GM12878 (cell line): Measurements from ENCODE around the gene CNR1. TPM values are rescaled to one million over a fixed set of nuclear protein-coding genes. Genes with fewer than 3 reads are reported as not detected.

Experiments used
- CBX3 ChIP-seq: fragments of 200-600 bp; sonication (generic); IDR thresholded peaks from 2 replicates; pipeline ENCODE4 v1.6.1; 2016; ENCODE audit warnings: low read depth, borderline replicate concordance
- ELK1 ChIP-seq: IDR thresholded peaks from 2 replicates; pipeline ENCODE4 v1.6.1; 2012; ENCODE audit warnings: low read depth, low read length, improper control_type of control experiment
- FOS ChIP-seq: IDR thresholded peaks from 3 replicates; pipeline ENCODE4 v1.6.1; 2011; ENCODE audit warnings: borderline replicate concordance; ENCODE audit not compliant: insufficient read length; ENCODE audit errors: extremely low read depth
- HSF1 ChIP-seq: fragments of 150-350 bp; IDR thresholded peaks from 2 replicates; pipeline ENCODE4 v1.6.1; 2014; ENCODE audit warnings: mild to moderate bottlenecking, low read depth, low read length
- JUND ChIP-seq: IDR thresholded peaks from 2 replicates; pipeline ENCODE4 v1.6.1; 2012; ENCODE audit warnings: low read depth, mild to moderate bottlenecking, low read length, improper control_type of control experiment, moderate library complexity
- KDM1A ChIP-seq: fragments of 200-600 bp; sonication (generic); IDR thresholded peaks from 2 replicates; pipeline ENCODE4 v1.6.1; 2016; ENCODE audit warnings: borderline replicate concordance
- LARP7 ChIP-seq: fragments of 450-650 bp; IDR thresholded peaks from 2 replicates; pipeline ENCODE4 v1.6.1; 2017; ENCODE audit warnings: mild to moderate bottlenecking
- MAX ChIP-seq: IDR thresholded peaks from 2 replicates; pipeline ENCODE4 v1.6.1; 2012; ENCODE audit warnings: low read depth, low read length, improper control_type of control experiment
- MEF2A ChIP-seq: IDR thresholded peaks from 2 replicates; pipeline ENCODE4 v1.6.1; 2011; ENCODE audit warnings: low read depth, mild to moderate bottlenecking, low read length, moderate library complexity; ENCODE audit not compliant: insufficient read depth
- NFIC ChIP-seq: IDR thresholded peaks from 2 replicates; pipeline ENCODE4 v1.6.1; 2012; ENCODE audit warnings: low read depth, mild to moderate bottlenecking, inconsistent platforms, low read length, moderate library complexity
- PAX5 ChIP-seq: IDR thresholded peaks from 2 replicates; pipeline ENCODE4 v1.6.1; 2011; ENCODE audit warnings: low read depth, low read length, borderline replicate concordance
- POU2F2 ChIP-seq: IDR thresholded peaks from 3 replicates; pipeline ENCODE4 v1.6.1; 2011; ENCODE audit warnings: low read depth, mild to moderate bottlenecking, low read length, borderline replicate concordance
- RFX5 ChIP-seq: IDR thresholded peaks from 2 replicates; pipeline ENCODE4 v1.6.1; 2011; ENCODE audit warnings: low read depth, low read length, improper control_type of control experiment
- SIX5 ChIP-seq: IDR thresholded peaks from 2 replicates; pipeline ENCODE4 v1.6.1; 2011; ENCODE audit warnings: mild to moderate bottlenecking, low read depth, low read length, moderate library complexity; ENCODE audit not compliant: severe bottlenecking
- SMAD1 ChIP-seq: fragments of 450-650 bp; IDR thresholded peaks from 2 replicates; pipeline ENCODE4 v1.6.1; 2018; ENCODE audit warnings: mild to moderate bottlenecking, low read depth; ENCODE audit not compliant: partially characterized antibody
- SP1 ChIP-seq: IDR thresholded peaks from one replicate; pipeline ENCODE4 v1.6.1; 2011; ENCODE audit warnings: low read depth, low read length
- TARDBP ChIP-seq: IDR thresholded peaks from 2 replicates; pipeline ENCODE4 v1.6.1; 2016; ENCODE audit warnings: borderline replicate concordance
- TCF3 ChIP-seq: IDR thresholded peaks from 2 replicates; pipeline ENCODE4 v1.6.1; 2012; ENCODE audit warnings: low read depth, mild to moderate bottlenecking, low read length, borderline replicate concordance; ENCODE audit not compliant: insufficient read depth
- TCF7 ChIP-seq: IDR thresholded peaks from 2 replicates; pipeline ENCODE4 v1.6.1; 2014; ENCODE audit warnings: antibody characterized with exemption, borderline replicate concordance
- YY1 ChIP-seq: IDR thresholded peaks from 2 replicates; pipeline ENCODE4 v1.6.1; 2011; ENCODE audit warnings: low read depth, mild to moderate bottlenecking, low read length
- ZBED1 ChIP-seq: IDR thresholded peaks from 2 replicates; pipeline ENCODE4 v1.6.1; 2016; ENCODE audit warnings: borderline replicate concordance
- ZNF217 ChIP-seq: fragments of 450-650 bp; IDR thresholded peaks from 2 replicates; pipeline ENCODE4 v1.6.1; 2017; ENCODE audit warnings: antibody characterized with exemption, mild to moderate bottlenecking
- polyA plus RNA-seq, 11 experiments: library from polyadenylated mRNA; depleted of rRNA in 4 of 11; unstranded in 6 of 11; stranded (reverse) in 5 of 11; fragments of >200 nt; fragmentation: Nextera tagmentation in 4 of 11; fragmentation: Illumina TruSeq in 1 of 11; extraction: Ambion mirVana in 4 of 11; extraction: Trizol in 1 of 11; gene quantifications; 1 replicate in 1 of 11; 2 replicates in 10 of 11; pipeline versions ENCODE4 v1.2.1 to v1.2.3, GENCODE V29; 2011 to 2016; ENCODE audit warnings: inconsistent platforms in 2 of 11, missing spikeins in 2 of 11, low read depth in 1 of 11
- total RNA-seq, 4 experiments: library from RNA; depleted of rRNA in 3 of 4; stranded (reverse); fragments of >200 nt in 3 of 4; fragmentation: Illumina TruSeq in 1 of 4; extraction: Trizol in 1 of 4; gene quantifications; 2 replicates each; pipeline versions ENCODE4 v1.2.1 to v1.2.3, GENCODE V29; 2013 to 2021
- TF ChIP-seq, protein P1 (sequence below): IDR thresholded peaks from 2 replicates; pipeline ENCODE4 v1.6.1; 2011; ENCODE audit warnings: borderline replicate concordance, low read depth, mild to moderate bottlenecking, moderate library complexity, mixed read lengths, low read length; ENCODE audit not compliant: insufficient read depth; ENCODE audit errors: extremely low read length
- TF ChIP-seq, protein P2 (sequence below): fragments of 450-650 bp; IDR thresholded peaks from 2 replicates; pipeline ENCODE4 v1.6.1; 2017; ENCODE audit warnings: antibody characterized with exemption, mild to moderate bottlenecking, moderate library complexity

The CNR1 gene
- total and polyA plus RNA-seq, 10 of the 15 experiments (the other 5 are each of a cell fraction or from before 2014, with no cell fraction given), result 2.2 to 15.4 (median 8.5) TPM

DNA sequence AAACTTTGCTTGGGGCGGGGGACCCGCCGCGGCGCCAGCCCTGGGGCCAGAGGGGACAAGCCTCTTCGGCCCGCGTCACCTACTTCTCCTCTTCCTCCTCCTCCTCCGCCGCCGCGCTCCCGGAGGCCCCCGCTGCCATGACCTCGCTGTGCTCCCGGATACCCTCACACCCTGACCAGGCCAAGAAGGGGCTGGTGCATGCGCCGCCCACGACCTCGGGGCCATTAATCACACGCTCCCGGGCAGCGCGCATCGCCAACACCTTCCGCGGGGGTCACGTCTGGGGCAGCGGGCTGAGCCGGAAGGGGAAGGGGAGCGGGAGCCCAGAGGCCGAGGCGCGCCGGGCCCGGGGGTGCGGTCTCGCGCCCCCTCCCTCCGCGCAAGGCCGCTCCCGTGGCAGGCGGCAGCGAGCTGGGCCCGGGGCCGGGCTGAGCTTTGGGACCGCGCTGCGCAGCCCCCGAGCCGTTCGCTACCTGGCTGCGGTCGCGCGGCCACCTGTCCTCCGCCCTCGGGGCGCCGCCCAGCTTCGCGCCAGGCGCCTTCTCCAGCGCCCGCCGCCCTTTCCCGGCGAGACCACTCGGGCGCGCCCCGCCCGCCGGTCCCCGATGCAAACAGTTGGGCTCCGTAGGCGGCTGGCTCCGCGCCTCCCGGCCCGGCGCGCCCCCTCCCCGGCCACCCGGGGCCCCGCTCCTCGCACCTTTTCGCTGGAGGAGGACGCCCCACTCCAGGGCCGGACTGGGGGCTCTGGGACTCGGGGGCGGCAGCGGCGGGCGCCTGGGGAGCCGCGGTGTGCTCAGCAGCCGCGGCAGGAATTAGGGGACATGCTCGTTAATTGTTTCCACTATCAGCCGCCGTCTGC is 575 bp upstream of the CNR1 start (continued):
- no peak for TF ChIP-seq ELK1
- TF ChIP-seq ZNF217, result no peak
- no peak for TF ChIP-seq MAX
- no peak for TF ChIP-seq PAX5
- no peak for TF ChIP-seq RFX5
- no peak for TF ChIP-seq TCF7
- TF ChIP-seq POU2F2, result no peak
- TF ChIP-seq TARDBP, result no peak
- TF ChIP-seq SP1, result no peak
- peak; percentile 44; the same call in 1 of the 2 replicates for TF ChIP-seq LARP7
- no peak for TF ChIP-seq NFIC
- TF ChIP-seq YY1, result peak; percentile 58
- no peak for TF ChIP-seq MEF2A
- no peak for TF ChIP-seq SMAD1
- TF ChIP-seq, protein P1, sequence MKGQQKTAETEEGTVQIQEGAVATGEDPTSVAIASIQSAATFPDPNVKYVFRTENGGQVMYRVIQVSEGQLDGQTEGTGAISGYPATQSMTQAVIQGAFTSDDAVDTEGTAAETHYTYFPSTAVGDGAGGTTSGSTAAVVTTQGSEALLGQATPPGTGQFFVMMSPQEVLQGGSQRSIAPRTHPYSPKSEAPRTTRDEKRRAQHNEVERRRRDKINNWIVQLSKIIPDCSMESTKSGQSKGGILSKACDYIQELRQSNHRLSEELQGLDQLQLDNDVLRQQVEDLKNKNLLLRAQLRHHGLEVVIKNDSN, result no peak
- TF ChIP-seq FOS, result no peak
- TF ChIP-seq SIX5, result no peak
- no peak for TF ChIP-seq KDM1A
- no peak for TF ChIP-seq TCF3
- TF ChIP-seq, protein P2, sequence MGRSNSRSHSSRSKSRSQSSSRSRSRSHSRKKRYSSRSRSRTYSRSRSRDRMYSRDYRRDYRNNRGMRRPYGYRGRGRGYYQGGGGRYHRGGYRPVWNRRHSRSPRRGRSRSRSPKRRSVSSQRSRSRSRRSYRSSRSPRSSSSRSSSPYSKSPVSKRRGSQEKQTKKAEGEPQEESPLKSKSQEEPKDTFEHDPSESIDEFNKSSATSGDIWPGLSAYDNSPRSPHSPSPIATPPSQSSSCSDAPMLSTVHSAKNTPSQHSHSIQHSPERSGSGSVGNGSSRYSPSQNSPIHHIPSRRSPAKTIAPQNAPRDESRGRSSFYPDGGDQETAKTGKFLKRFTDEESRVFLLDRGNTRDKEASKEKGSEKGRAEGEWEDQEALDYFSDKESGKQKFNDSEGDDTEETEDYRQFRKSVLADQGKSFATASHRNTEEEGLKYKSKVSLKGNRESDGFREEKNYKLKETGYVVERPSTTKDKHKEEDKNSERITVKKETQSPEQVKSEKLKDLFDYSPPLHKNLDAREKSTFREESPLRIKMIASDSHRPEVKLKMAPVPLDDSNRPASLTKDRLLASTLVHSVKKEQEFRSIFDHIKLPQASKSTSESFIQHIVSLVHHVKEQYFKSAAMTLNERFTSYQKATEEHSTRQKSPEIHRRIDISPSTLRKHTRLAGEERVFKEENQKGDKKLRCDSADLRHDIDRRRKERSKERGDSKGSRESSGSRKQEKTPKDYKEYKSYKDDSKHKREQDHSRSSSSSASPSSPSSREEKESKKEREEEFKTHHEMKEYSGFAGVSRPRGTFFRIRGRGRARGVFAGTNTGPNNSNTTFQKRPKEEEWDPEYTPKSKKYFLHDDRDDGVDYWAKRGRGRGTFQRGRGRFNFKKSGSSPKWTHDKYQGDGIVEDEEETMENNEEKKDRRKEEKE, result no peak
- no peak for TF ChIP-seq ZBED1
- TF ChIP-seq CBX3, result no peak
- no peak for TF ChIP-seq HSF1
- TF ChIP-seq JUND, result no peak
